Activated T-cell treated with anti-CD3 and anti-CD28 coated beads, Interleukin-2, amount 50 U/mL, for 4 hours (primary cell): ENCODE measurements around the gene HOXA10. TPM values are rescaled to one million over a fixed set of nuclear protein-coding genes. Genes with fewer than 3 reads are reported as not detected.
A peak's percentile ranks its signal among the peaks of the same experiment; 100 is the strongest.

Experiments used
- ATAC-seq, 2 donors: fragments of 200-7000 bp; cut with Tn5 transposase; one replicate each; pipeline ENCODE4 v1.10.0; 2021
- DNase-seq: peaks from one replicate; pipeline ENCODE4 v3.0.0-alpha.2; 2020
- H3K27me3 Mint-ChIP-seq: one replicate; pipeline ENCODE4 v1.8.0; 2021; ENCODE audit warnings: low read depth, mixed read lengths
- H3K36me3 Mint-ChIP-seq: one replicate; pipeline ENCODE4 v1.8.0; 2022; ENCODE audit warnings: mixed read lengths; ENCODE audit not compliant: insufficient read depth
- H3K4me1 Mint-ChIP-seq: one replicate; pipeline ENCODE4 v1.8.0; 2021; ENCODE audit warnings: low read depth, mixed read lengths
- H3K4me3 Mint-ChIP-seq: one replicate; pipeline ENCODE4 v1.8.0; 2021; ENCODE audit warnings: mild to moderate bottlenecking, moderate library complexity, mixed read lengths
- H3K9me3 Mint-ChIP-seq: one replicate; pipeline ENCODE4 v1.8.0; 2021; ENCODE audit warnings: mixed read lengths
- total RNA-seq, 3 donors: library from RNA; stranded (reverse); gene quantifications; one replicate each; pipeline ENCODE4 v1.2.1, GENCODE V29; 2021

The HOXA10 gene
- total RNA-seq, 3 donors from 2014 or later: 0.08 to 0.14 (median 0.10) TPM

- H3K27me3 Mint-ChIP-seq: peaks cover 91% of the 10 kb centered on the region
- DNase-seq (no peak), ATAC-seq (no peak)
- H3K4me1 Mint-ChIP-seq: peaks cover 14% of the 10 kb centered on the region
- no peaks in the 10 kb centered on the region for H3K9me3 Mint-ChIP-seq
- peak overlapping the region; percentile 40 for H3K4me3 Mint-ChIP-seq
- H3K36me3 Mint-ChIP-seq: no peaks in the 10 kb centered on the region
These were observed 35.9 kb upstream of the HOXA10 start for GRCh38 chr7:27209933-27210440.

DNA sequence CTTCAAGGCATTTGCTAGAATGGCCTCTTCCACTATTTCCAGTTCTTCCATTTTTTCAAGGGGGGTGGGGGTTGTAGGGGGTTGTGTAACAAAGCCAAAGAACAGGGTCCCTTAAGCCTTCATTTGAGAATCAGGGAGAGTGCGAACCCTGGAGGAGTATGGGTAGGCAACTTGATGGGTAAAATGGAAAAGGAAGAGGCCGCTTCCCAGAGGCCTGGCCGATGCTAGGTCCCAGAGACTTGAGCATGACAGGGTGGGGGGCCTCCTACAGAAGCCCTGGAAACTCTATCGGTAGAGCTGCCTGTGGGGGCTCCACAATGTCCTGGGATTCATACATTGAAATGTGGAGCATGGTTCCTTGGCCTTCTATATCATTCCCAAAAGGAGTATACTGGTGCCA is 34.9 kb upstream of the HOXA10 start:
- Mint-ChIP-seq H3K4me1 (peaks cover 19% of the 10 kb centered on the region), H3K36me3 (no peaks in the 10 kb centered on the region), H3K27me3 (peaks cover 92% of the 10 kb centered on the region), H3K4me3 (no peak overlapping the region), H3K9me3 (no peaks in the 10 kb centered on the region)
- DNase-seq (no peak), ATAC-seq (no peak)

DNA sequence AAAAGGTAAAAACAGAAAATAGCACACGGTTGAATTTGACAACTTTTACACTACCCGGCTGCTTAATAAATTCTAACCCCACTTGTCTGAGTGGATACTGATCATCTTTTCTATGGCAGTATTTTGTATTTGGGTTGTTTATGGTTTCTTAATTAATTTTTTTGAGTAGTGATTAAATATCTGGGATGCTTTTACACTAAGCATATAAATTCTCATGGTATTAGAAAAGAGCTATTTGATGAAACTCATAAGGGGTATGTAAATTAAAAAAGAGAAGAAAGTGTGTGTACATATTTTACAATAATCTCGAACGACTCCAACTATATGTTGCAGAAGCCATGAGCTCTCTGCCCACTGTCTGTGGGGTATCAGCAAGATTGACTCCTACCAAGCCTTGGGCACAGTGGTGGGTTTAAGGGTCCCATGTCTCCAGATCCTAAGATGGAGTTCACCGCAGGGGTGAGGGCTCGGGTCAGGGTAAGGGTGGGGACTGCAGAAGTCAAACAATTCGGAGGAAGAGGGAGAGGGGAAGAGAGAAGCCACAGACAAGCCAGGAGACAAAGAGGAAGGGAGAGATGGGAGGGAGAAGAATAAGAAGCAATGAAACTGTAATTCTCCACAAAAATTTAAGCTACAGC is 33.3 kb upstream of the HOXA10 start:
- H3K4me1 Mint-ChIP-seq: peaks cover 19% of the 10 kb centered on the region
- ATAC-seq (no peak), DNase-seq (no peak)
- H3K4me3 Mint-ChIP-seq: no peak overlapping the region
- no peaks in the 10 kb centered on the region for H3K9me3 Mint-ChIP-seq
- H3K27me3 Mint-ChIP-seq: peaks cover 92% of the 10 kb centered on the region
- H3K36me3 Mint-ChIP-seq: no peaks in the 10 kb centered on the region

GRCh38 chr7:27205325-27206280 is 31.5 kb upstream of the HOXA10 start:
- peaks cover 28% of the 10 kb centered on the region for H3K4me1 Mint-ChIP-seq
- H3K36me3 Mint-ChIP-seq: no peaks in the 10 kb centered on the region
- no peak overlapping the region for H3K4me3 Mint-ChIP-seq
- no peaks in the 10 kb centered on the region for H3K9me3 Mint-ChIP-seq
- ATAC-seq (no peak), DNase-seq (no peak)
- H3K27me3 Mint-ChIP-seq: peaks cover 92% of the 10 kb centered on the region

DNA sequence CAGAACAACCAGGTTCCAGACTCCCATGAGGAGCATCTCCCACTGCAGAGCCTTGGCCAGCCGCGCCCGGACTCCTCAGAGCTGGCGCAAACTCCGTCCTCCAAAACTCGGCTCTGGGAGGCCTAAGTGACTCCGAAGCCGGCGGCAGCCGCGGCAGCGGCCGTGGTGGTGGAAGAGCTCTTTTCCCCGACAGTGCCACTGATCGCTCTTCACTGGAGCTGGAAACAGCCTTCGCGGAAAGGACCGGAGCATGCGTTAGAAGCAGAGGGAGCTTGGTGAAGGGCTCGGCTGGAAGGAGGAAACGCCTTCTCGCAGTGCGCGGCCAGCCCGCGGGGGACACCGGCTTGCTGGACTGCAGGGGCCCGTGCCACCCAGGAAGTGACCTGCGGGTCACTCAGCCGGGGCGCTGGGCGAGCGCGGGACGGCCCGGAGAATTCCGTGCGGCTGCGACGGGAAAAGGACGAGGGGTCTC is 30.8 kb upstream of the HOXA10 start:
- Mint-ChIP-seq H3K27me3 (peaks cover 89% of the 10 kb centered on the region), H3K4me1 (peaks cover 27% of the 10 kb centered on the region), H3K9me3 (no peaks in the 10 kb centered on the region), H3K36me3 (no peaks in the 10 kb centered on the region), H3K4me3 (no peak overlapping the region)
- DNase-seq: no peak
- ATAC-seq: no peak

GRCh38 chr7:27203964-27204594 is 30.0 kb upstream of the HOXA10 start:
- no peak for DNase-seq
- Mint-ChIP-seq H3K27me3 (peaks cover 82% of the 10 kb centered on the region), H3K9me3 (no peaks in the 10 kb centered on the region), H3K36me3 (no peaks in the 10 kb centered on the region), H3K4me1 (peaks cover 28% of the 10 kb centered on the region), H3K4me3 (no peak overlapping the region)
- ATAC-seq: no peak

DNA sequence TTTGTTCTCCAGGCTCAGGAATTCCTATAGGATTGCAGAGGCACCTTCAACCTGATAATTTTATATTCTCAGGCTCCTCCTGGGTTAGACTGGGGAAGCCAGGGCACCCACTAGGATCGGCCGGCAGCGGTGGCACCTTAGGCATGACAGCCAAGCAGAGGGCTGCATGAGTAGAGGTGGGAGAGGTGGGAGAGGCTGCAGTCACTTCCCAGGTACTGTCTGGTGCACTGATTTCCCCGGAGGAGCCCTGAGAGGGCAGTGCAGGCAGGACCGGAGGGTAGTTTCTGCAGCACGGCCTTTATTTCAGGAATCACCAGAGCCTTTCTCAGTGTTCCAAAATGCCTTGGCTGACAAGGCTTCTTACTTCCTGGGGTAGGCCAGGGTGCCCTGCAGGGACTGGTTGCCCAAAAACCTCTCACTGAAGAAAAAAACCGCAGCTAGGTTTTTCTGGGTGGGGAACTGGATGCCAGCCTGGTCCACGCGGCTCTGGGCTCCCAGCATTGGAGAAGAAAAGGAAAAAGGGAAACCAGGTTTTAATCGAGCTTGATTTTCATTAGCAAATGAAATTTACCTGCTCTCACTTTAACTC is 29.3 kb upstream of the HOXA10 start:
- H3K27me3 Mint-ChIP-seq: peaks cover 82% of the 10 kb centered on the region
- ATAC-seq (no peak), DNase-seq (no peak)
- H3K4me3 Mint-ChIP-seq: no peak overlapping the region
- peaks cover 30% of the 10 kb centered on the region for H3K4me1 Mint-ChIP-seq
- H3K9me3 Mint-ChIP-seq: no peaks in the 10 kb centered on the region
- no peaks in the 10 kb centered on the region for H3K36me3 Mint-ChIP-seq

DNA sequence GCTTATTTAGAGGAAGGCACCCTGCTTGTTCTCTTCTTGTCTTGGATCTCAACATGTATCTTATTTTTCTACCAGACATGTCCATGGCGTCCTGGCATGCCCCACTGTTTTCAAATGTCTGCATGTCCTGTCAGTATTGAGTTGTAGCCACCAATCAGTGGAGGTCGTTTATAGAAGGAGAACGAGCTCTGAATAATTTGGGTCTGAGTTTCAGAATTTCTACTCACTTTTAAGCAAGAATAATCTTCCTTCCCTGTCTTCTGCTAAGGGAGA is 28.7 kb upstream of the HOXA10 start:
- no peak overlapping the region for H3K4me3 Mint-ChIP-seq
- no peaks in the 10 kb centered on the region for H3K9me3 Mint-ChIP-seq
- DNase-seq (no peak), ATAC-seq (no peak)
- H3K4me1 Mint-ChIP-seq: peaks cover 34% of the 10 kb centered on the region
- H3K36me3 Mint-ChIP-seq: no peaks in the 10 kb centered on the region
- H3K27me3 Mint-ChIP-seq: peaks cover 85% of the 10 kb centered on the region

- DNase-seq (no peak), ATAC-seq (no peak)
- peaks cover 85% of the 10 kb centered on the region for H3K27me3 Mint-ChIP-seq
- no peaks in the 10 kb centered on the region for H3K9me3 Mint-ChIP-seq
- no peak overlapping the region for H3K4me3 Mint-ChIP-seq
- peaks cover 34% of the 10 kb centered on the region for H3K4me1 Mint-ChIP-seq
- H3K36me3 Mint-ChIP-seq: no peaks in the 10 kb centered on the region
These were observed 28.1 kb upstream of the HOXA10 start for GRCh38 chr7:27202018-27202861.

DNA sequence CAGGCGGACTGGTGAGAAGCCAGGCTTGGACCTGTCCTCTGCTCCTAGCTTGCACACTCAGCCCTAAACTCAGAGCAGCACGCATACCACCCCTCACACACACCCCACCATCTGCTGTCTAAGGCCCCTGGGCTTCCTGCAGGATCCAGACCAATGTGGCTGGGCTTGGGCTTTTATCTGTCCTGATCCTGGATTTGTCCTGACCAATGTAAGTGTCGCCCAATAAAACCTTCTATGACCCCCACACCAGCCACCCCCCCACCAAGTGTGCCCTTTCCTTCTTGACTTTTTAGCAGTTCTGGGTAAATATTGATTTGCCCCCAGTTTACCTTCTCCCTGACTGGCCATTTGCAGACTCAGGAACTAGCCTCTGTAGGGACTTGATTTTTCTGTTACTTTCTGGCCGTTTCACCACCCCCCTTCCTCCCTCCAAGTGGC is 27.5 kb upstream of the HOXA10 start:
- ATAC-seq (no peak), DNase-seq (no peak)
- H3K4me3 Mint-ChIP-seq: no peak overlapping the region
- no peaks in the 10 kb centered on the region for H3K9me3 Mint-ChIP-seq
- H3K27me3 Mint-ChIP-seq: peaks cover 84% of the 10 kb centered on the region
- H3K4me1 Mint-ChIP-seq: peaks cover 34% of the 10 kb centered on the region
- H3K36me3 Mint-ChIP-seq: no peaks in the 10 kb centered on the region

DNA sequence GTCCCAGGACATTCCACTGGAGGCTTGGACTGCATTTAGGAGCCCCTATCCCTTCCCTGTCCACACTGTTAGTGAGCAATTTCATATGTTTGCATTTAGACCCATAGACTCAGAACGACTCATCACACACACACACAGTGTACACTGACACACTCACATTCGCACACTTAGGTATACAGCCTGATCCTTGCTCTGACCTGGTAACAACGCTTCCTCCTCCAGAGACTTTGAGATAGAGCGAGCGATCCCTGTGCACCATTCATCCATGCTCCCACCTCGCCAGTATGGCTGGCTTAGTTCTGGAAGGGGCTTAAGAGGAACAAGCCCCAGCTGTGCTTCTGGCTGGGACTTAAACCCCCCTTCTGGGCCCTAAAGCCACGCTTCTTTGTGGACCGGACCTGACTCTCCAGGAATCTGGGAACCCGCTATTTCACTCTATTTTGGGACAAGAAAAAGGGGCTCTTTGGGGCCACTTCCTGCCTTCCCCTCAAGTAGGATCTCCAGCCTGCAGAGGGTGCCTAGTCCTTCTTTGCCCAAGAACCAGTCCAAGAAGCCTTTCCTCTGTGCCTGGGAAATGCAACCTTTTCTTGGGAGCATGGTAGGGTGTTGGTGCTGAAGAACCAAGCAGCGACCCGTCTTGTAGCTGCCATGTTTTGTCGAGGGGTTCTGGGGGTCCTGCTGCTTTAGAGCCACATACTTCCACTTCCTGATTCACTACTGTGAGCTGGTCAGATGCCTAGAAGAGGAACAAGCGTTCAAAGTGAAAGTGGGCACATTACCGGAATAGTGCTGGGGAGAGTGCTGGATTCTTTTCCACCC is 26.9 kb upstream of the HOXA10 start:
- peaks cover 84% of the 10 kb centered on the region for H3K27me3 Mint-ChIP-seq
- DNase-seq (no peak), ATAC-seq (no peak)
- H3K4me1 Mint-ChIP-seq: peaks cover 34% of the 10 kb centered on the region
- H3K9me3 Mint-ChIP-seq: no peaks in the 10 kb centered on the region
- H3K4me3 Mint-ChIP-seq: peak overlapping the region; percentile 72
- H3K36me3 Mint-ChIP-seq: no peaks in the 10 kb centered on the region

- peak within 1 kb of the TSS; percentile 75 for H3K4me3 Mint-ChIP-seq
- no peaks in the 10 kb centered on the region for H3K9me3 Mint-ChIP-seq
- H3K4me1 Mint-ChIP-seq: peaks cover 29% of the 10 kb centered on the region
- H3K36me3 Mint-ChIP-seq: no peaks in the 10 kb centered on the region
- ATAC-seq (peak; percentile 53 to 66), DNase-seq (no peak)
- H3K27me3 Mint-ChIP-seq: peaks cover 83% of the 10 kb centered on the region
These were observed 26.0 kb upstream of the HOXA10 start, which contains the start of gene HOXA13 for GRCh38 chr7:27199849-27200760. Gene HOXA13, minus strand, starts transcription at chr7:27200091. Its CDS starts 14 bp downstream, at chr7:27200077.
